Stimulated activated CD4-positive, alpha-beta T cell treated with anti-CD3 and anti-CD28 coated beads, Interleukin-12 subunit alpha, Interleukin-12 subunit beta, amount 100 ng/mL, for 24 hours (primary cell): ENCODE results near the gene BTBD6.
"Not testable (repeated sequence)": the region's sequence is repeated elsewhere in the genome, so short reads cannot be mapped to it uniquely, and the experiment has no call there.

Experiments used
- DNase-seq, 2 experiments: peaks; one replicate each; pipeline ENCODE4 v3.0.0-alpha.2; 2020; ENCODE audit warnings: low read depth in 2 of 2

Gene BTBD6

GRCh38 chr14:105269405-105269804 is 21.1 kb downstream of the BTBD6 start:
- no peak for DNase-seq

DNA sequence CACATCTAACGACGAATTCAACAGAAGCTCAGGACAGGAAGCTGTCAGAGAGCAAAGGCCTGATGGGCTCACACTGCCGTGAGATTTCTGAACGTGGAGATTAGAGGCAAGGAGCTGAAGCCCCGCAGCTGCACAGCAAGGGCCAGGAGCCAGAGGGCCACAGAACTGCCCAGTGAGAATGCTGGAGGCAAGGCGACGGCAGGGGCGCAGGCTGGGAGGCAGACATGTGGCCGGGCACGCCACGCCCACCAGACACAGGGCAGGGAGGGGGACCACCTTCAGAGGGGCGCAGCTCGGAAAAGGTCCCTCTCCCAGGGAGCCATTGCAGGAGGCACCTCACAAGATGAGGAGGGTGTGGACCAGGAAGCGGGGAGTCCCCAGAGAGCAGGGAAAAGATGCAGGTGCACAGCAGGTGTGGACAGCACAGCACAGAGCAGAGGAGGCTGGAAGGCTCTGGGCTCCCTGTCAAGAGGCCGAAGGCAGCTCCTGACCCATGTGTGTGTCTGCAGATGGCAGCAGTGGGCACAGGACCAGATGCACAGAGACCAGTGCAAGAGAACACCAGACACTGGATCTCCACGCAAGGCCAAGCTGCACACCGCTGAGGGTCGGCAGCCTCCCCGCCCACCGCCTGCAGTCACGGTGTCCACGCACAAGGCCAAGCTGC is 23.0 kb downstream of the BTBD6 start:
- no peak for DNase-seq

GRCh38 chr14:105272623-105273022 is 24.3 kb downstream of the BTBD6 start:
- no peak for DNase-seq

GRCh38 chr14:105273062-105273461 is 24.7 kb downstream of the BTBD6 start:
- no peak for DNase-seq

DNA sequence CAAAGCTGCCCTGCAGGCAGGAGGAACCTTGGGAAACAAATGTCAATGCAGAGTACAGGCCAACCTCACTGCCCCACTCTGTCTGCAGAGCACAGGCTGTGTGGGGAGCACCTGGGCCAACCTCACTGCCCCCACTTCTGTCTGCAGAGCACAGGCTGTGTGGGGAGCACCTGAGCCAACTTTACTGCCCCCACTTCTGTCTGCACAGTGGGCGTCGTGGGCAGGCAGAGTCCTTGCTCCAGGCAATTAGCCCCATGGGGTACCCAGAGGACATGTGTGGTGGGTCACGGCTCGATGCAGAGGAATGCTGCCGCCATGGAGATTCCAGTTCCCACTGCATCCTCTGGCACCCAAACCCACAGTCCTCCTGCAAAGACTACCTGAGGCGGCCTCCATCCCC is 26.3 kb downstream of the BTBD6 start:
- no peak for DNase-seq

- DNase-seq, result no peak
Observed at GRCh38 chr14:105275267-105275946, 27.1 kb downstream of the BTBD6 start.

- not testable (repeated sequence) for DNase-seq
Observed at GRCh38 chr14:105277448-105277847, 29.1 kb downstream of the BTBD6 start.

DNA sequence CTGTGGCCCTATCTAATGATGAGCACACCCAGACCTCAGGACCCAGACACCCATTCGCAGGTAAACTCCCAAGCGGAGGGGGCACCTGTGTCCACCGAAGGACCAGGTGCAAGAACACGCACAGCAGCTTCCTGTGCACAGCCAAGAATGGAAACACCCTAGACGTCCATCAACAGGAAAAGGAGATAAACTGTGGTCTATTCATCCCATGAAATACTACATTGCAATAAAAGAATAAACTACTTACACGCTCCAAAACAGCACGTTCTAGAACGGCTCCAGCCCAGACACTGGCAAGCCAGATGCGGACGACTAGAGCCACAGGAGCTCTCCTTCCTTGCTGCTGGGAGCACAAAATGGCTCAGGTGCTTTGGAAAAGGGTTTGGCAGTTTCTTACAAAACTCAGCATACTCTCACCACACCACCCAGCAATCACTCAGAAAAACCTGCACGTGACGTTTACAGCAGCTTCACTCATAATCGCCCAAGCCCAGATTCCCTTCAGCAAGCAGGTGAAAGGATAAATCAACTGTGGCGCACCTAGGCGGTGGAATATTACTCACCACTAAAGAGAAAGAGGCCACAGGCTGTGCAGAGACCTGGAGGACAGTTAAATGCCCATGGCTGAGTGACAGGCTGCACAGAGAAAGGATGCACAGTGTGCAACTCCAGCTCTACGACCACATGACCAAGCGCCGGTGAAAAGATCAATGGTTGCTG is 31.5 kb downstream of the BTBD6 start:
- no peak for DNase-seq

DNA sequence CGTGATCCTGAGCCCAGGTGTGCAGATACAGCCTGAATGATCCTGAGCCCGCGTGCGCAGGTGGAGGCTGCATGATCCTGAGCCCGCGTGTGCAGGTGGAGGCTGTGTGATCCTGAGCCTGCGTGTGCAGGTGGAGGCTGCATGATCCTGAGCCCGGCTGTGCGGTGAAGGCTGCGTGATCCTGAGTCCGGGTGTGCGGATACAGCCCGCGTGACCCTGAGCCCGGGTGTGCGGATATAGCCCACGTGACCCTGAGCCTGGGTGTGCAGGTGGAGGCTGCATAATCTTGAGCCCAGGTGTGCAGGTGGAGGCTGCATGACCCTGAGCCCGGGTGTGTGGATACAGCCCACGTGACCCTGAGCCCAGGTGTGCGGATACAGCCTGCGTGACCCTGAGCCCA is 32.2 kb downstream of the BTBD6 start:
- no peak for DNase-seq

GRCh38 chr14:105281371-105282097 is 33.2 kb downstream of the BTBD6 start:
- DNase-seq, result no peak

- DNase-seq, result no peak
Observed at GRCh38 chr14:105282098-105282725, 33.9 kb downstream of the BTBD6 start.

DNA sequence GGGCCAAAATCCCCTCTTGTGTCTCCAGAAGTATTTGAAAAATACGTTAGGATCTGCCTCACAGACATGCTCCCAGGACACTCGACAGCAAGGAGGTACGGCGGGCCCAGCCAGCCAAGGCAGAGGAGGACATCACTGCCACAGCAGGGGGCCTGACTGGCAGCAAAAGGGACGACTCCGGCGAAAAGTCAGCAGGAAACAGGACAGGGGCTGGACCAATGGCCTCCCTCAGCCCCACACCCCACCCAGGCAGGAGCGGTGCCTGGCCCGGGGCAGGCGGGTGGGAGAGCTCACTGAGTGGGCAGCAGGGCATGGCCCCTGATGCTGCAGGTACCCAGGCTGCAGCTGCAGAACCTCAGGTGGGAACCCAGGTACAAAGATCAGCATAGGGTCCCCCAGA is 34.7 kb downstream of the BTBD6 start:
- DNase-seq, result no peak

DNA sequence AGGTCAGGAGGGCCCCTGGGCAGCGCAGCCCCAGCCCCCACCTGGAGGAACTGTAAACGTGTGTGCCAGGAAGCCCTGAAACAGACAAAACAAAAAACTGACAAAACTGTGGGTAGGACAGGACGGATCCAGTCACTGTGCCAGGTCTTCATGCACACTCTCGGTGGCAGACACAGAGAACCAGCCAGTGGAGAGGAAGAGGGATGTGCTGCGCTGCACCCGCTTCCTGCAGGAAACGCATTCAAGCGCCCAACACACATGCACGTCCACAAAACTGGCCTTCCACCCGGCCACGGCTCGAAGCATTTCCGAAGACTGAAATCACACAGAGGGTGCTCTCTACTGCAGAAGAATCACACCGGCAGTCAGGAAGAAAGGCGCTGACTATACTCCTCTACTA is 35.6 kb downstream of the BTBD6 start:
- no peak for DNase-seq

DNA sequence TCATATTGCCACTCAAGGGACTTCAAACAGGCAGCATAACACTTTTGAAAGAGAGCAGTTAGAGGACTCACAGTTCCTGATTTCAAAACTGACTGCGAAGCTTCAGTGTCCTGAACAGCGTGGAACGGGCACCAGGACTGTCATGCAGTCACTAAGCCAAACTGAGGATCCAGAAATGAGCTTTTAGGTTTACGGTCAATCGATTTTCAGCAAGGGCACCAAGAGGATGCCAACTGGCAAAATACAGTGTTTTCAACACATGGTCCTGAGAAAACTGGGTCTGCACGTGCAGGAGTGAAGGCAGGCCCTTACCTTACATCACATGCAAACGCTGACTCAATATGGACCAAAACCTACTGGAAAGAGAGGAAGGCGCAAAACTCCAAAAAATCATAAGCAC is 36.8 kb downstream of the BTBD6 start:
- DNase-seq, result no peak

DNA sequence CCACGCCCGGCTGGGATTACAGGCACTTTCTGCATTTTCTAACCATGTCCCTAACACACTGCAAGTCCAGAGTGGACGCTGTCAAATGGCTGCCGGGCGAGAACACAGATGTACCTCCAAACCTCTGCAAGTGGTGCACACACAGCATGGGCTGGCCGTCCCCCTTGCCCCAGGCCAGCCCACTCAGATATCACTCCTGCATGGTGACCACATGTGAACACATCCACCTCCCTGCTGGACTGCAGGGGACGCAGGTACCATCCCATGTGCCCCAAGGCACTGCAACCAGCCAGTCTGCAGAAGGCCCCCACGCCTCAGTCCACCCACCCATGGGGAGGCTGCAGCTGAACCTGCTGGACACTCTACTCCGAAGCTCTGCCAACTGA is 38.4 kb downstream of the BTBD6 start:
- DNase-seq, result no peak

DNA sequence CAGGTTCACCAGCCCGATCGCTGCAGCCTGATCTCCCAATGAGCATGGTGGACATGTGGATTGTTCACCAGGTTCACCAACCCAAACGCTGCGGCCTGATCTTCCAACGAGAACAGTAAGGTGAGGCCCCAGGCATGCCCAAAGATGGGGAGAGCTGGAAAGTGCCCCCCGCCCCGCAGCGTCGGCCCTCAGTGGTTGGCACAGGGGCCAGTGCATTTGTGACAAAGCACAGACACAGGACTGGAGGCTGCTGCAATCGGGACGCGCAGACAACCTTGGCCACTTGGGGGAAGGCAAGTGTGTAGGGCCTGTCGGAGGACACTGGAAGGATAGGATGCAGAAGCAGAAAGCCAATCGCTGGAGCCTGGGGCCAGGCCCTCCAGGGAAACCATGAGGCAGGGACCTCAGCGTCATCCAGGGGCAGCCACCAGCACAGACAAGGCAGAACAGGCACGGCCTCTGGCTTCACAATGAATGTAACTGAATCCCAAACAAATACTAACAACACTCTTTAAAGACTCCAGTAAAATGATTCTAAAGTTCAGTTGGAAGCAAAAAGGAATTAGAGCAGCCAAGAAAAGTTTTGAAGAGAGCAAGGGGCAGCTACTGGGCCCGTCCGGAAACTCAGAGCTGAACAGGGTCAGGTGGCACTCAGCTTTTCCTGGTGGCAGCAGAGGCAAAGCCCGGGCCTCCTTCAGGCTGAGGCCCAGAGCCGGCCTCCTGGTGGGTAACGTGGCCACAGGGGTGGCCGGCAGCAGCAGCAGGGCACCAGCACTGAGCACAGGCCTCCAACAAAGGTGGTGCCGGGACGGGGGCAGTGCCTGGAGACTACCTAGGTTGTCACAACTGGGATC is 39.1 kb downstream of the BTBD6 start:
- DNase-seq, result no peak

GRCh38 chr14:105288936-105289335 is 40.6 kb downstream of the BTBD6 start:
- not testable (repeated sequence) for DNase-seq

GRCh38 chr14:105290621-105291346 is 42.5 kb downstream of the BTBD6 start:
- DNase-seq, result no peak

GRCh38 chr14:105292826-105293711 is 44.7 kb downstream of the BTBD6 start:
- no peak for DNase-seq
